GM18520 (cell line): ENCODE data around the gene PDZD2.

ENCODE experiments used
- ATAC-seq: cut with Tn5 transposase; IDR thresholded peaks from one replicate; pipeline ENCODE4 v1.9.1; 2021; ENCODE audit not compliant: unreplicated experiment

PDZD2 gene

GRCh38 chr5:32156635-32157034, 517.7 kb downstream of the PDZD2 start:
- ATAC-seq = no peak

- ATAC-seq = no peak
These were observed 518.1 kb downstream of the PDZD2 start for GRCh38 chr5:32157078-32157477.

GRCh38 chr5:32158679-32158975, 519.7 kb downstream of the PDZD2 start:
- no peak for ATAC-seq

GRCh38 chr5:32159328-32160072, 520.6 kb downstream of the PDZD2 start:
- no peak for ATAC-seq

- ATAC-seq = no peak
These were observed 521.3 kb downstream of the PDZD2 start for GRCh38 chr5:32160228-32160627.
